Fibroblast of lung (primary cell): Measurements from ENCODE around the gene TMEM132C.

ENCODE experiments used
- CTCF ChIP-seq, 2 donors: IDR thresholded peaks in 1 of 2; conservative IDR thresholded peaks in 1 of 2; 1 replicate in 1 of 2; 2 replicates in 1 of 2; pipeline ENCODE4 v1.5.1; 2011 to 2012; ENCODE audit warnings: low read length in 2 of 2, control low read depth in 1 of 2, inconsistent platforms in 1 of 2, low read depth in 1 of 2, mild to moderate bottlenecking in 1 of 2
- EZH2 ChIP-seq: IDR thresholded peaks from 2 replicates; pipeline ENCODE4 v1.5.1; 2012; ENCODE audit warnings: low read length, control low read depth, mild to moderate bottlenecking; ENCODE audit errors: missing control alignments

DNA sequence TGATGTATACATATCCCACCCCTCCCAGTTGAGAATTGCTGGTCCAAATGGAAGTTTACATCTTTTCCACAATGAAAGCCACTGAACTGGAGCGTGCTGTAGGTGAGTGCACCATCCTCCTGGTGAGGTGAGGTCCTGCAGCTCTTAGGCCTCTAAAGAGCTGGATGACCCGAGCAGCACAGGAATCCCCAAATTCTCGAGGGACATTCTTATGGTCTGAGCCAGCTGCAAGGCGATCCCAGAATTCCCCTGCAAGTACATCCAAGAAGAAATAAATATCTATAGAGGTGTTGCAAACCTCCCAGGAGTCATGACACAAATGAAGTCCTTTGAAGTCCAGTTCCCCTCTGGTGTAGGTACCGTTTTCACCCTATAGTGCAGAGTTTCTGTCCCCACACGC is 24.0 kb downstream of the TMEM132C start:
- TF ChIP-seq CTCF (conservative IDR thresholded peaks at IDR 0.05 in 1 of 2, IDR thresholded peaks at IDR 0.05 in 1 of 2; ENCODE audit: low read depth in 1 of 2, low read length in 2 of 2) (no peak), EZH2 (no peak)
